HepG2 (cell line): Measurements from ENCODE around the gene GLYATL1B. TPM values are rescaled to one million over a fixed set of nuclear protein-coding genes. Genes with fewer than 3 reads are reported as not detected.

Source experiments
- HNRNPL ChIP-seq: fragments of 200-400 bp; formaldehyde crosslinking; IDR thresholded peaks from 2 replicates; pipeline ENCODE4 v1.6.1; 2017; ENCODE audit warnings: mild to moderate bottlenecking, low read depth, low read length
- JUN ChIP-seq: sonication (generic); formaldehyde crosslinking; IDR thresholded peaks from 2 replicates; pipeline ENCODE4 v1.4.0; 2020; ENCODE audit warnings: mild to moderate bottlenecking, missing genetic modification reagents
- JUND ChIP-seq: sonication (generic); formaldehyde crosslinking; IDR thresholded peaks from 2 replicates; pipeline ENCODE4 v1.8.0; 2022; ENCODE audit warnings: mild to moderate bottlenecking, missing genetic modification reagents
- MBNL3 ChIP-seq: fragments of 250-450 bp; sonication (Bioruptor Pico); conservative IDR thresholded peaks from 2 replicates; pipeline ENCODE4 v1.8.0; 2022; ENCODE audit warnings: mild to moderate bottlenecking, inconsistent platforms
- NR1H2 ChIP-seq: sonication (generic); formaldehyde crosslinking; IDR thresholded peaks from 2 replicates; pipeline ENCODE4 v1.8.1; 2022; ENCODE audit warnings: low read depth, missing genetic modification reagents, borderline replicate concordance
- SIN3B ChIP-seq: fragments of 150-350 bp; IDR thresholded peaks from 2 replicates; pipeline ENCODE4 v1.6.1; 2014; ENCODE audit warnings: low read length
- SP2 ChIP-seq: sonication (generic); formaldehyde crosslinking; IDR thresholded peaks from 2 replicates; pipeline ENCODE4 v1.5.1; 2020; ENCODE audit warnings: mild to moderate bottlenecking, missing genetic modification reagents
- ZBTB3 ChIP-seq: sonication (generic); formaldehyde crosslinking; IDR thresholded peaks from 2 replicates; pipeline ENCODE4 v1.4.0; 2020; ENCODE audit warnings: low read depth, mild to moderate bottlenecking, moderate library complexity, missing genetic modification reagents, borderline replicate concordance
- ZNF260 ChIP-seq: sonication (generic); formaldehyde crosslinking; IDR thresholded peaks from 2 replicates; pipeline ENCODE4 v1.4.0; 2020; ENCODE audit warnings: missing genetic modification reagents, low read depth, mild to moderate bottlenecking, borderline replicate concordance
- ZNF670 ChIP-seq: sonication (generic); formaldehyde crosslinking; IDR thresholded peaks from 2 replicates; pipeline ENCODE4 v1.8.0; 2022; ENCODE audit warnings: mild to moderate bottlenecking, missing genetic modification reagents, borderline replicate concordance
- ZNF816 ChIP-seq: sonication (generic); formaldehyde crosslinking; IDR thresholded peaks from 2 replicates; pipeline ENCODE4 v1.8.0; 2022; ENCODE audit warnings: missing genetic modification reagents, mild to moderate bottlenecking, borderline replicate concordance
- polyA plus RNA-seq, 8 experiments: library from polyadenylated mRNA; depleted of rRNA in 3 of 8; stranded (reverse) in 7 of 8; unstranded in 1 of 8; fragments of >200 nt; fragmentation: Illumina TruSeq in 4 of 8; extraction: Trizol in 4 of 8; gene quantifications; 2 replicates each; pipeline versions ENCODE4 v1.2.1 to v1.2.3, GENCODE V29; 2011 to 2016; ENCODE audit warnings: low read depth in 4 of 8, missing spikeins in 1 of 8, mixed read lengths in 1 of 8; ENCODE audit not compliant: insufficient read depth in 1 of 8
- total RNA-seq, 5 experiments: library from RNA; depleted of rRNA; stranded (reverse); fragments of >200 nt; fragmentation: Illumina TruSeq; extraction: Trizol; gene quantifications; 2 replicates each; pipeline ENCODE4 v1.2.3, GENCODE V29; 2016; ENCODE audit warnings: low read depth in 1 of 5
- TF ChIP-seq, protein P1 (sequence below): sonication (generic); formaldehyde crosslinking; IDR thresholded peaks from 2 replicates; pipeline ENCODE4 v1.5.1; 2020; ENCODE audit warnings: mild to moderate bottlenecking, missing genetic modification reagents, moderate library complexity
- TF ChIP-seq, protein P2 (sequence below): IDR thresholded peaks from 2 replicates; pipeline ENCODE4 v1.6.1; 2016; ENCODE audit warnings: low read depth
- TF ChIP-seq, protein P3 (sequence below): sonication (generic); formaldehyde crosslinking; IDR thresholded peaks from 2 replicates; pipeline ENCODE4 v1.8.1; 2023; ENCODE audit warnings: mild to moderate bottlenecking, missing genetic modification reagents
- TF ChIP-seq, protein P4 (sequence below): IDR thresholded peaks from 2 replicates; pipeline ENCODE4 v1.6.1; 2018; ENCODE audit warnings: missing genetic modification reagents, mild to moderate bottlenecking, missing compliant biosample characterization

The GLYATL1B gene
- total and polyA plus RNA-seq, 2 of the 13 experiments (the other 11 are each of a cell fraction or from before 2014, with no cell fraction given), result not detected

DNA sequence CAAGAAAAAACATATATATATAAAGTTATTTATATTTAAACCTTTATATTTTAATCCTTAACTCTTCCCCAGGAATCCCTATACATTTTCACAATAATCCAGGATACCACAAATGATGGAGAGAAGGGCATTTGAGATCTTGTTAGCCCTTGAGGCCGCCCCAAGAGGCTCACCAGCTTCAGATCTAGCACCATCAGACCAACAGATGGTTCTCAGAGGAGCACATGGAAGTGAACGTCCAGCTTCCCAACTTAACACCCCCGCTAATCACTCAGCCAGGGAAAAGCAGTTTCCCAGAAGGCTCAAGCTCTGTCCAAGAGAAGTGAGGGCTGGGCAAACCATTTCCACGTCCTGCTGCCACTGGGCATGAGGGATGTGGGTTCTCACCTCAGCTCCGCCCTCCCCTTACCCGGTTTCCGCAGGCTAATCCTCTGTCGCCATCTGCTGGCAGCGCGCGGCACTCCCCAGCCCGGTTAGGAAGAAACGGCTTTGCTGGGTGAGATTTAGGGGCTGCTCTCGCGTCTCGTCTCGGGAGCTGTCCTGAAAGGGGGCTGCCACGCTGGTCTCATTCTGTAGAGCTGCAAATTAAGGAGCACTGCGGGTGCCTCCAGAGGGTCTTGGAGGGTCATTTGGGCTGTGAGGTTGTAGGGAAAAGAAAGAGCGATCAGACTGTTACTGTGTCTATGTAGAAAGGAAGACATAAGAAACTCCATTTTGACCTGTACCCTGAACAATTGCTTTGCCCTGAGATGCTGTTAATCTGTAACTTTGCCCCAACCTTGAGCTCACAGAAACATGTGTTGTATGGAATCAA, 49.7 kb downstream of the GLYATL1B start (continued):
- TF ChIP-seq NR1H2 (CRISPR knock-in tag) (no peak), ZNF816 (CRISPR knock-in tag) (no peak), ZNF260 (CRISPR knock-in tag) (no peak), JUND (CRISPR knock-in tag) (no peak), HNRNPL (no peak), SP2 (no peak), SIN3B (peak; percentile 28; the same call in 1 of the 2 replicates), MBNL3 (CRISPR knock-in tag) (no peak), JUN (CRISPR knock-in tag) (no peak), ZNF670 (no peak), ZBTB3 (no peak)
- TF ChIP-seq, protein P1, sequence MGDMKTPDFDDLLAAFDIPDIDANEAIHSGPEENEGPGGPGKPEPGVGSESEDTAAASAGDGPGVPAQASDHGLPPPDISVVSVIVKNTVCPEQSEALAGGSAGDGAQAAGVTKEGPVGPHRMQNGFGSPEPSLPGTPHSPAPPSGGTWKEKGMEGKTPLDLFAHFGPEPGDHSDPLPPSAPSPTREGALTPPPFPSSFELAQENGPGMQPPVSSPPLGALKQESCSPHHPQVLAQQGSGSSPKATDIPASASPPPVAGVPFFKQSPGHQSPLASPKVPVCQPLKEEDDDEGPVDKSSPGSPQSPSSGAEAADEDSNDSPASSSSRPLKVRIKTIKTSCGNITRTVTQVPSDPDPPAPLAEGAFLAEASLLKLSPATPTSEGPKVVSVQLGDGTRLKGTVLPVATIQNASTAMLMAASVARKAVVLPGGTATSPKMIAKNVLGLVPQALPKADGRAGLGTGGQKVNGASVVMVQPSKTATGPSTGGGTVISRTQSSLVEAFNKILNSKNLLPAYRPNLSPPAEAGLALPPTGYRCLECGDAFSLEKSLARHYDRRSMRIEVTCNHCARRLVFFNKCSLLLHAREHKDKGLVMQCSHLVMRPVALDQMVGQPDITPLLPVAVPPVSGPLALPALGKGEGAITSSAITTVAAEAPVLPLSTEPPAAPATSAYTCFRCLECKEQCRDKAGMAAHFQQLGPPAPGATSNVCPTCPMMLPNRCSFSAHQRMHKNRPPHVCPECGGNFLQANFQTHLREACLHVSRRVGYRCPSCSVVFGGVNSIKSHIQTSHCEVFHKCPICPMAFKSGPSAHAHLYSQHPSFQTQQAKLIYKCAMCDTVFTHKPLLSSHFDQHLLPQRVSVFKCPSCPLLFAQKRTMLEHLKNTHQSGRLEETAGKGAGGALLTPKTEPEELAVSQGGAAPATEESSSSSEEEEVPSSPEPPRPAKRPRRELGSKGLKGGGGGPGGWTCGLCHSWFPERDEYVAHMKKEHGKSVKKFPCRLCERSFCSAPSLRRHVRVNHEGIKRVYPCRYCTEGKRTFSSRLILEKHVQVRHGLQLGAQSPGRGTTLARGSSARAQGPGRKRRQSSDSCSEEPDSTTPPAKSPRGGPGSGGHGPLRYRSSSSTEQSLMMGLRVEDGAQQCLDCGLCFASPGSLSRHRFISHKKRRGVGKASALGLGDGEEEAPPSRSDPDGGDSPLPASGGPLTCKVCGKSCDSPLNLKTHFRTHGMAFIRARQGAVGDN (CRISPR knock-in tag), result peak; percentile 82
- TF ChIP-seq, protein P2, sequence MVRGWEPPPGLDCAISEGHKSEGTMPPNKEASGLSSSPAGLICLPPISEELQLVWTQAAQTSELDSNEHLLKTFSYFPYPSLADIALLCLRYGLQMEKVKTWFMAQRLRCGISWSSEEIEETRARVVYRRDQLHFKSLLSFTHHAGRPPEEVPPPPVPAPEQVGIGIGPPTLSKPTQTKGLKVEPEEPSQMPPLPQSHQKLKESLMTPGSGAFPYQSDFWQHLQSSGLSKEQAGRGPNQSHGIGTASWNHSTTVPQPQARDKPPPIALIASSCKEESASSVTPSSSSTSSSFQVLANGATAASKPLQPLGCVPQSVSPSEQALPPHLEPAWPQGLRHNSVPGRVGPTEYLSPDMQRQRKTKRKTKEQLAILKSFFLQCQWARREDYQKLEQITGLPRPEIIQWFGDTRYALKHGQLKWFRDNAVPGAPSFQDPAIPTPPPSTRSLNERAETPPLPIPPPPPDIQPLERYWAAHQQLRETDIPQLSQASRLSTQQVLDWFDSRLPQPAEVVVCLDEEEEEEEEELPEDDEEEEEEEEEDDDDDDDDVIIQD, result 0 out of 2 replicates have a peak, but pooled peaks have one; percentile 27
- TF ChIP-seq, protein P3, sequence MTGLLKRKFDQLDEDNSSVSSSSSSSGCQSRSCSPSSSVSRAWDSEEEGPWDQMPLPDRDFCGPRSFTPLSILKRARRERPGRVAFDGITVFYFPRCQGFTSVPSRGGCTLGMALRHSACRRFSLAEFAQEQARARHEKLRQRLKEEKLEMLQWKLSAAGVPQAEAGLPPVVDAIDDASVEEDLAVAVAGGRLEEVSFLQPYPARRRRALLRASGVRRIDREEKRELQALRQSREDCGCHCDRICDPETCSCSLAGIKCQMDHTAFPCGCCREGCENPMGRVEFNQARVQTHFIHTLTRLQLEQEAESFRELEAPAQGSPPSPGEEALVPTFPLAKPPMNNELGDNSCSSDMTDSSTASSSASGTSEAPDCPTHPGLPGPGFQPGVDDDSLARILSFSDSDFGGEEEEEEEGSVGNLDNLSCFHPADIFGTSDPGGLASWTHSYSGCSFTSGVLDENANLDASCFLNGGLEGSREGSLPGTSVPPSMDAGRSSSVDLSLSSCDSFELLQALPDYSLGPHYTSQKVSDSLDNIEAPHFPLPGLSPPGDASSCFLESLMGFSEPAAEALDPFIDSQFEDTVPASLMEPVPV (CRISPR knock-in tag), result peak; percentile 54; the same call in 1 of the 2 replicates
- TF ChIP-seq, protein P4, sequence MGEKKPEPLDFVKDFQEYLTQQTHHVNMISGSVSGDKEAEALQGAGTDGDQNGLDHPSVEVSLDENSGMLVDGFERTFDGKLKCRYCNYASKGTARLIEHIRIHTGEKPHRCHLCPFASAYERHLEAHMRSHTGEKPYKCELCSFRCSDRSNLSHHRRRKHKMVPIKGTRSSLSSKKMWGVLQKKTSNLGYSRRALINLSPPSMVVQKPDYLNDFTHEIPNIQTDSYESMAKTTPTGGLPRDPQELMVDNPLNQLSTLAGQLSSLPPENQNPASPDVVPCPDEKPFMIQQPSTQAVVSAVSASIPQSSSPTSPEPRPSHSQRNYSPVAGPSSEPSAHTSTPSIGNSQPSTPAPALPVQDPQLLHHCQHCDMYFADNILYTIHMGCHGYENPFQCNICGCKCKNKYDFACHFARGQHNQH (CRISPR knock-in tag), result 0 out of 2 replicates have a peak, but pooled peaks have one; percentile 52
